GM18909 (cell line): ENCODE data around the gene CCDC9B.

ENCODE experiments used
- ATAC-seq: cut with Tn5 transposase; IDR thresholded peaks from one replicate; pipeline ENCODE4 v1.9.1; 2021; ENCODE audit warnings: mild to moderate bottlenecking; ENCODE audit not compliant: unreplicated experiment, poor library complexity

The CCDC9B gene

DNA sequence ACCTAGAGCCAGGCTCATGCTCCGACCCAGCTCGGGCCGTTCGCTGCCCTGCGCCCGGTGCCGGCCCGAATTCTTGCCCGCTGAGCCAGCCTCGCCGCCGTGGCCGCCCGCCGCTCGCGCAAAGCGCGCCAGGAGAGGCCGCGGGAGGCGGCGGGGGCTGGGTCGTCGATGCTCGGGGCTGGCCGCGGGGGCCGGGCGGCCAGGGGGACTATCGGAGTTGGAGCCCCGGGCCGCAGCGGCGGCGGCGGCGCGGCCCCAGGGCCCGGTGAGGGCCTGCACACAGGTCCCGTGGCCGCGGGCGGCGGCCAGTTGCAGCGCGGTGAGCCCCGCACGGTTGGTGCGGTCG is 59.0 kb downstream of the CCDC9B start:
- no peak for ATAC-seq
